GM19328 (cell line): ENCODE results near the gene ZMYM4.

ENCODE experiments used
- ATAC-seq: cut with Tn5 transposase; IDR thresholded peaks from one replicate; pipeline ENCODE4 v1.9.1; 2021; ENCODE audit warnings: mild to moderate bottlenecking, moderate library complexity; ENCODE audit not compliant: unreplicated experiment

The ZMYM4 gene

DNA sequence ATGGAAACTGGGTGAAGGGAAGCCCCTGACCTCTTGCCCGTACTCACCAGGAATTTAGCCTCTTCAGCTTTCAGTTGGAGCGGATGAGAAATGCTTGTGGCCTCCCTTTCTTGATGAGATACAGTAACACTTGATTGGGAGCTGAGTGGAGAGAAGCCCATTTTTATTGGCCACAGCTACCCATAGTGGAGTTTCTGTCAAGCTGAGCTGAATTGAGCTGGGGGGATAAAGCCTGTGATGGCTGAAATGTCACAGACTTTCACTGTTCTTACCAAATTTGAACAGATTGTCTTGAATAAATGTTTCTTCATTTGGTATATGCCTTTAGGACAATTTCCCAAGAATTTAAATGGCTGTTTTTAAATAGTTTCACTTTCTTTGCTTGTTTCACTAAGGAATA is 125.9 kb downstream of the ZMYM4 start:
- no peak for ATAC-seq

DNA sequence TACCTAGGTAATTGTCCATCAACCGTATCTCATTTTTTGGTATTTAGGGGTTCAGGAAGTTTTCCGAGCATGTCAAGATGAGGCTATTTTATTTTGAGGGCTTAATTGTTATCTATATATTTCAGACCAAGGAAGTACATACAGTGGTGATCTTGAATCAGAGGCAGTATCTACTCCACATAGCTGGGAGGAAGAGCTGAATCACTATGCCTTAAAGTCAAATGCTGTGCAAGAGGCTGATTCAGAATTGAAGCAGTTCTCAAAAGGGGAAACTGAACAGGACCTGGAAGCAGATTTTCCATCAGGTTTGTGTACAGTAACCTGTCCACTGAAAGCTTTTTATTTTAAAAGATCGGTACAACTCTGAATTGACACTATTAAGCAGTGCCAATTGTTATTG is 130.2 kb downstream of the ZMYM4 start:
- ATAC-seq = no peak

- no peak for ATAC-seq
Measured at GRCh38 chr1:35401049-35401448, 132.5 kb downstream of the ZMYM4 start.

DNA sequence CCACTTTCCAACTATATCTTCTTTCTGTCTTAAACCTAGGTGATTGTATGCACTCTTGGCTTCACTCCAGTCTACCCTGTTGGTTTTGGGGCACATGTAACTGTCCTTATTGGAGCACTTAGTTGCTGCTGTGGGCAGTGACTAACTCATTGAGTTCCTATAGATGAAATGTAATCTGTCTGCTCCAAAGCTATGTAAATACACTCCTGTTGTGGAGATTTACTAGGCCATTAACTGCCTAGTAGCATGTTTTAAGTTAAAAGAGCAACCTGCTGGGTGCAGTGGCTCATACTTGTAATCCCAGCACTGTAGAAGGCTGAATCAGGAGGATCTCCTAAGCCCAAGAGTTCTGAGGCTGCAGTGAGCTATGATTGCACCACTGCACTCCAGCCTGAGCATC is 137.6 kb downstream of the ZMYM4 start:
- no peak for ATAC-seq

GRCh38 chr1:35407743-35408142 is 139.2 kb downstream of the ZMYM4 start:
- ATAC-seq = no peak

- no peak for ATAC-seq
Measured at GRCh38 chr1:35408925-35409324, 140.4 kb downstream of the ZMYM4 start.

DNA sequence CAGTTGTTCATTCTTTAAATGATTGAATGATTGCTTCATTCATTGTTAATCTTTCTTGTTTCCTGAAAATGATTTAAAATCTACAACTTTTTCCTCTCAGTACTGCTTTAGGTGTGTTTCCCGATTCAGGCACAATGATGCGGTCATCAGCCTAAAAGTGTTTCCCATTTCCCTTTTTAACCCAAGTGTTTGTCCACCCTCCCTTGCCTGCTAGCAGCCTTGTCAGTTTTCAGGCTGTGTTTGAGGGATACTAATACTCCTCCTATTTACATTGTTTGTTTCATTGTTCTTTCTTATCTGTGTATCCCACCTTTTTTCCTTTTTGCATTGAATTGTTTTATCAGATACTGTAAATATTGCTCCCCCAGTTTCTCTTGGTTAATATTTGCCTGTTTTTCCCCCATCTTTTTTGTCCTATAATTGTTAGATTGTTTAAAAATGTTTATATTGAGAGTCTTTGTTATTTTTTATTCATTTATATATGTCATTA is 157.6 kb downstream of the ZMYM4 start:
- ATAC-seq = no peak

GRCh38 chr1:35428360-35428759 is 159.9 kb downstream of the ZMYM4 start:
- no peak for ATAC-seq

DNA sequence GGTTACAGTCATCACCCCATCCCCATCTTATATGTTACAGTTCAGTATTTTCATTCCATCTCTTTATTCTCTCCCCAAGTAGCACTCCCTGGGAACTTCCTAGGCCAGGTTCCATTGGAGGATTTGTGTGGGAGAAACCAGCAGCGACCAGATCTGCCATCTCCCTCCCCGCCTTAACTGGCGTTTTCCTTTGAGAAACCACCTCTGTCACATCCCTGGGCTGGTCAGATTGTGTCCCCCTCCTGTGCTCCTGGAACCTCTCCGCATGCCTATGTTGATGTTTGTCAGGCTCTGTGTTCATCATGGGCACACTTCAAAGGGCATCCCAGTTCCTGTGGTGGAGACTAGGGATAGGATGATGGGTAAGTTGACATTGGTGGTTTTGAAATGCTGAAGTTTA is 162.3 kb downstream of the ZMYM4 start:
- ATAC-seq = no peak

DNA sequence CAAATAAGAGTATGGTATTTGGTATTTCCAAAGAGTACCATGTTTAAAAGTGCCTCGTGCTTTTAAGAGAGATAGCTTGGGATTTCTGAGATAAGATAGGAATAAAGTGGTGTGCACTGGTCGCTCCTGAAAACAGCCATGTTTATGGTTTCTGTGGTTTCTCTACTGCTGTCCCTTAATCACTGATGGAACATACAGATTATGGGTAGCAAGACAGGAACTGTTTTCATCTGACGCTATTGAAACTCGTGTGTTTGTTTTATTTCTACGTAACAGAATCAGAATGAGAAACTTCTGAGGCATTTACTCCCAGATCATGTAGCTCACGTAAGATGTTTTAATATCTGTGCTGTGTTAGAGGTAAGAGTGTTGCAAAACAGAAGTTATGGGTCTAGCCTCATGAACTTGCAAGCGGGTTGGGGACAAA is 162.7 kb downstream of the ZMYM4 start:
- ATAC-seq = no peak

DNA sequence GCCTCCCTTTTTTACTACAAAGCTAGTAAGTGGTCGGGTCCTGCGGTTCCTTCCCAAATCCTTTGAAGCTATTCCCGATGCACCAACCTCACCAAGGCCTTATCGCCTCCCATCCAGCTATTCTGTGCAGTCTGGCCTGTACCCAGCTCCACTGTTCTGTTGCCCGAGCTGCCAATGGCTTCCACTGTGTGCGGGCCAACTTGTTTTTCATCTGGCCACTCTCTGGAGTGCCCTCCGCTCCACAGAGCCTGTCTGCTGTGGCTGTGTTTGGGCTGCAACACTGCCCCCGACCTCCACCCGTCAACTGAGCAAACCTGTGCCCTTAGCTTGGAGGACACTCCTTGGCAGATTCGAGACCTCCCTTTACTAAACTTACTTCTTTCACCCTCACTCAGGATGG is 163.7 kb downstream of the ZMYM4 start:
- no peak for ATAC-seq

- ATAC-seq = no peak
Measured at GRCh38 chr1:35433714-35434113, 165.2 kb downstream of the ZMYM4 start.

DNA sequence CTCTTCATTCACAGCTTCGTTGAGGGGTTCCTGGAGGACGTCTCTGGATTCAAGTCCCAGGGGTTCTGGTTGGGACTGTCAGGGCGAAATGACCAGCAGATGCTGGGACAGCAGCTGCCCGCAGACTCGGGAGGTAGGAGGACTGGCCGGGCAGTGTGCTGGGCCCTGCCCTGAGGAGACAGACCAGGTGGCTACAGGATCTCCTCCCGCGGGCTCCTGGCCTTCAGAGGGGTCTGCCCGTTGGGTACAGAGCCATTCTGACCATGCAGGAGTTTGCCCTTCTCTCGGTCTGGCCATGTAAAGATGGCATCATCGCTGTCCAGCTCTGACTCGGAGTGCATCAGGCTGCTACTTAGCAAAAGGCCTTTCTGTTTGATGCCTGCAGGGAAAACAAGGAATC is 166.2 kb downstream of the ZMYM4 start:
- no peak for ATAC-seq

GRCh38 chr1:35436078-35436477 is 167.6 kb downstream of the ZMYM4 start:
- ATAC-seq = no peak

DNA sequence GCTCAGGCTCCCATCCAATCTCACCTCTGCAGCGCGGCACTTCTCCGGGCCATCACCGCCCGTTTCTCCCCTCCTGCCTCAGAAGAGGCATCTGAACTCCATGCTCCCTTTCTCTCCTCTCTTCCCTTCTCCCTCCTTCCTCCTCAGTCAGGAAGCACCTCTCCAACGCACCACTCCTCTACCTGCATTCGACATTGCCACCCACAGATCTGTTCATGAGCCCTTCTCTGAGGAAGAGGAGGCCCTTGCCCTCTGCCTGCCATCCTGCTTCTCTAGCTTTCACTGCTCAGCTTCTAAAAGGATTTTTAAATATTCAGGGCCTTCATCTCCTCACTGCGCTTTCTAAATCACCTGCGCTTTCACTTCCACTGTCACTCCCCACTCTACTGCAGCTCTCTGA is 168.7 kb downstream of the ZMYM4 start:
- ATAC-seq = no peak

DNA sequence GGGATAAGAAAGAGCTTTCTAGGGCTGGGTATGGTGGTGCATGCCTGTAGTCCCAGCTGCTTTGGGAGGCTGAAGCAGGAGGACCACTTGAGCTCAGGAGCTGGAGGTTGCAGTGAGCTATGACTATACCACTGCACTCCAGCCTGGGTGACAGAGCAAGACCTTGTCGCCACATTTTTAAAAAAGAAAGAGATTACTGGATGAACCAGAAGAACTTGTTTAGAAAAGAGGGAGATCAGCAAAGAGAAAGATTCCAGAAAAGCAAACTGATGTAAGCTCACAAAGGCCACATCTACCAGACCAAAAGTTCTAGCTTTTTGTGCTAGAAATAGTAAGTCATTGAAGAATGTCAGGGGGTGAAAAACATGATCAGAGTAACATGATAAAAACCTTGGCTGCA is 171.1 kb downstream of the ZMYM4 start:
- no peak for ATAC-seq

DNA sequence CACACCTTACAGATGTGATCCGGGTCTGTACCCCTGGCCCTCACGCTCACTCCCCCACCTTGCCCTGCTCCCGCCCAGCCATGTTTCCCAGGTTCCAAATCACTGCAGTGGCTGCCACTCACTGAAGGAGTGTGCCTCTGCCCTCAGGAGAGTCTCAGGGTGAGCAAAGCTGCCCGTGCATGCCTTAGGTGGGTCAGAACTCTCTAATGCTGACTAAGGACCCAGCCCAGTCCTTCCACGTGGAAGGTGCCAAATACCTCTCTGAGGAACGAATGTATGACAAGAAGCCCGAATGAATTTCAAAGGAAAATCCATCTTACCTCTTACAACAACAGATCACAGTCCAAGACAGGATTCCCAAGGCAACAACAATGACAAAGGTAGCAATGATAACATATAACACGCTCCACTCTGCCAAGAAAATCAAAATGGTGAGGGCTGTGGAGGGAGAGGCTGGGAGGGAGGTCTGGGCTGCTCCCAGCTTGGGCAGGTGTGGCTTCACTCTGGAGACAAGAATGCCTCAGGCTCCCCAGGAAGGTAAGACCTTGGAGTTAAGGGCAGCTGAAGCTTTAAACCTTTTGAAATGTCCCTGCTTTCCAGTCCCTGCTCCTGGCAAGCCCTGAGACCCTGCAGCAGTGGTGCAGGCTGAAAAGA is 173.5 kb downstream of the ZMYM4 start:
- ATAC-seq = no peak

GRCh38 chr1:35442734-35443133 is 174.2 kb downstream of the ZMYM4 start:
- no peak for ATAC-seq

DNA sequence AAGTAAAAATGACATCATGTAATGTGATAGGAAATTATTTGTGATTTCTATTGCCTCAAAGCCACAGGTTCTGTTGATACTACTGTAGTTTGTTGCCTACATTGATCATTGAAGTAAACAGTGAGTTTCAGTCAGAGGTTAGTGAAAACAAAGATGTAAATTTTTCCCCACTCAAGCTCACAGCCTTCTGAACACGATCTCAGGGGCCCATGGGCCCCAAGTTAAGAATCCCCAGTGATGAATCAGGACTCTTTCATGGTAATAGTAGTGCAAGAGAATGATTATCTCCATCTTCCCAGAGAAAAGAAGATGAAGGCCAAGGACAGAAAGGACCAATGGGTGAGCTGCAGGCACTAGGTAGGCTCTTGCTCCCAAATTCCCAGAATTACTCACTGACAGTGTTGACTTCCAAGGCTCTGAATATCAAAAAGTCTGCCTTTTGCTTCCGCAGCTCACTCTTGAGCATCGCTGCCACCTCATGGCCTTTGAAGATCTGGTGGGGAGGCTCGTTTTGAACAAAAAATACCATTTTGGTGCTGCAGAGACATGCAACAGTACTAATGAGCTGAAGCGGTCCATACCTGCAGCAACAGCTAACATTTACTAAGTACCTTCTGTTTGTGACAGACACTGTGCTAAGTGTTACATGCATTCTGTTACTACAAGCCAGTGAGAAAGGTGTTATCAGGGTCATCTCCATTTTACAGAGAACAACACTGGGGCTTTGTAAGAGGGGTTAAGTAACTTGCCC is 175.4 kb downstream of the ZMYM4 start:
- ATAC-seq = no peak

DNA sequence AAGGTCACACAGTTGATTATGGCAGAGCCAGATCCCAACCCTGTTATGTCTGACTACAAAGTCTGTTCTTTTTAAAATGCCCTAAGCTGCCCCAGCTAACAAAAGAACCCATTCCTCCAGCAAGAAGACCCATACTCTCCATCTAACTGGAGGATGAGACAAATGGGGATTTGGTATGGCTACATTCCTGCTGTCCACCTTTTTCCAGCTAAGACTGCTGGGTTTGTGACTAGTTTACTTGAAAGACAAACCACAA is 175.9 kb downstream of the ZMYM4 start:
- ATAC-seq = no peak

DNA sequence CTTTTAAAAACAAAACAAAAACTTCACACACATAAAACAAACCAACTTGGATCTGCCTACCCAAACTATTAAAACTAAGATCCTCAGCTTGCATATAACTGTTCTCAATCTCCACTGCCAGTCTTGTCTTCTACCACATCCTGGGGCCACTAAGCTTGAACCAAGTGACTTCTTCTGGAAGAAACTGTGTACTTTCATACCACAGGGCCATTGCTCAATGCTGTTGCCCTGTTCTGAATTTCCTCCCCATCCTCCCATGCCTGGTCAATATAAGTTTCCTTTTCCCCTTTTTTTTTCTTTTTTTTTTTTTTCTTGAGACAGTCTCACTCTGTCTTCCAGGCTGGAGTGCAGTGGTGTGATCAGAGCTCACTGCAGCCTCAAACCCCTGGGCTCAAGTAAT is 178.8 kb downstream of the ZMYM4 start:
- ATAC-seq = no peak

GRCh38 chr1:35448344-35448801 is 179.9 kb downstream of the ZMYM4 start:
- ATAC-seq = no peak
